ENCODE measurements around the gene PMEPA1. TPM values are rescaled to one million over a fixed set of nuclear protein-coding genes. Genes with fewer than 3 reads are reported as not detected.

Gene PMEPA1
- total RNA-seq, 2 donors from 2014 or later, result 22.7 to 23.9 TPM

DNA sequence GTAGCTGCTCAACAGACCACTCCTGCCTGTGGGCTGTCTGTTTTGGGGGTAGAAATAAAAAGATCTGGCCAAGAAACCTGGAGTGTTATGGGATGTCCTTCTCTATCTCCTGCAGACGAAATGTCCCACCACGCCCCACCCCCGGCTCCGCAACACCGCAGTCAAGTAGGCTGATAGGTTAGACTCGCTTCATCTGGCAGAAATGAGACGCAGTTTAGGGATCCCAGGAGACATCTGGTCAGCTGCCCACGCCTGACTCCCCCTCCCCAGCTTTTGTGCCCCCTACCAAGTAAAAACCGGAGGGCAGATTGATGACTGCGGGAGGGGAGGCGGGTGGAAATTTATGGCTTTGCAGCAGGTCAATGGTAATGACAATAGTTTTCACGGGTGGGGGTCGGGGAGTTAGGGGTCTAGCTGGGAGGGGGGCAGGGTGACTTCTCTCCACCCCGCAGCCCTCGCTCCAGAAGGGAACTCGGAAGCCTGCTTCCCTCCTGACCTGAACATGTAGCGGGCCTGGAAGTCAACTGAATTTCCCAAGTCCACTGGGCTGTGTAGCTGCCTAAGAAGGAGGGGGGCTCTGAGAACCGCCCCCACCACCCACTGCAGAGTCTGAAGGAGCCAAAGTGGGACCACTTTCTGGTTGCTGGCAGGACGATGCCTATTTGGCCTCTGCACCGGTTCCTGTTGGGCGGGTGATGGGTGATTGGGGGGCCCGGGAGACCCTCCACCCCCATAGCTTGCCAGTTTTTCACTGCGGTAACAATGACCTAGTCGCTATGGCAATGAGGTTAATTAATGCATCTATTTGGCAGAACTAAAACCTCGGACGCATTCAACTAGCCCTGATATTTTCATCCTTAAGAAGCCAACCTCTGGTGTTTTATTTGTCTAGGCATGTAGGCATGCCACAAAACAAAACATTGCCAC is 25.7 kb downstream of the PMEPA1 start:
- TF ChIP-seq CTCF (IDR thresholded peaks at IDR 0.05) (no peak), POLR2A (IDR thresholded peaks at IDR 0.05) (no peak)
- Histone ChIP-seq H3K4me1 (peaks cover 58% of the 10 kb centered on the region), H3K27ac (peak overlapping the region in 1 of 4 donors; percentile 13), H3K9me3 (no peaks in the 10 kb centered on the region), H3K36me3 (replicated peaks in 1 of 2; ENCODE audit: insufficient read depth in 1 of 2, low read depth in 2 of 2) (no peaks in the 10 kb centered on the region), H3K4me3 (no peak overlapping the region), H3K27me3 (no peaks in the 10 kb centered on the region)
- 69 to 76% methylated on average over 24 to 25 of the region's 26 CpGs for WGBS, 2 donors
- ATAC-seq (no peak), DNase-seq (no peak)
- intact Hi-C loops (cut with DNase I), result no loop called here

GRCh38 chr20:57683287-57683686 is 26.5 kb downstream of the PMEPA1 start:
- ATAC-seq, result no peak
- Histone ChIP-seq H3K4me3 (no peak overlapping the region), H3K4me1 (peaks cover 50% of the 10 kb centered on the region), H3K9me3 (no peaks in the 10 kb centered on the region), H3K27me3 (no peaks in the 10 kb centered on the region), H3K27ac (no peak overlapping the region), H3K36me3 (replicated peaks in 1 of 2; ENCODE audit: insufficient read depth in 1 of 2, low read depth in 2 of 2) (no peaks in the 10 kb centered on the region)
- intact Hi-C loops (cut with DNase I), result no loop called here
- no peak for DNase-seq
- 61 to 64% methylated on average over 7 of the region's 7 CpGs for WGBS, 2 donors
- TF ChIP-seq POLR2A (IDR thresholded peaks at IDR 0.05) (no peak), CTCF (IDR thresholded peaks at IDR 0.05) (no peak)

DNA sequence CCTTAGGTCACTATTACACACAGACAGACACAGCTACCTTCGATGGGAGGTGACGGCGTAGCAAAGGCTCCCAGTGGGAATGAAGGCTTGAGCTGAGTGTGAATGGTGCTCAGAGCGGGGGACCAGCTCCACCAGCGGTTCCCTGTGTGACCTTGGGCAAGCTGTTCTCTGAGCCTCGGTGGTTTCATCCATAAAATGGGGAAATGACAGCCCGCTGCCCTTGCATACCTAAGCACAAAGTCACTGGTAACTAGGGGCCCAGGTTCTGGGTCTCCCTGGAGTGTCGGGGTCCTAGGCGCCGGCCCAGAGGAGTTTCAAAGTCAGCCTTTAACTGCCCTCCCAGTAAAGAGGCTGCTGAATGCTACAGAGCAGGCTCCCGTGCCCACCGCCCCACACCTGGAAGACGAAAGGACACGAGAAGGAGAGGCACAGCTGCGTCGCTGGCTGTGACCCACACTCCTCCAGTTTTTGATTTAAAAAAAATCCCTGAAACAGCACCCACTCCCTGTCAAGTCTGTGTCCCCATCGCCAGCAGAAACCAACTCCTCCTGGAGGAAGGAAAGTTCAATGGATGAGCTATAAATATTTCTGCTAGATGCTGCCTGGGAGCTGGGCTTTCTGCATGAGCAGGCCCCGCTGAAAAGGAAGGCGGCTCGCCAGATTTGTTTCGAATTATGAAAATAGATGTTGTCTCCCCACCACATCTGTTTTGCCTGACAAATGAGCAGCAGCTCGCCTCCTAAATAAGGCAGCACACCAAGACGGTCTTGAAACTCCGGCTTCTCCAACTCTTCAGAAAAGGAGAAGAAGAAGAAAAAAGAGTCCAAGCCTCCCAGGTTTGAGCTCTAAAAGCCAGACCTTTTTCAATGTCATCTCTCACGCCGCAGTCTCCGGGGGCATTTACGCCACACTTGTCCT is 27.4 kb downstream of the PMEPA1 start:
- H3K36me3 ChIP-seq (replicated peaks in 1 of 2; ENCODE audit: insufficient read depth in 1 of 2, low read depth in 2 of 2), result no peaks in the 10 kb centered on the region
- intact Hi-C loops (cut with DNase I), result no loop called here
- ATAC-seq, result no peak
- DNase-seq, result peak in 1 of 4 donors; percentile 17
- TF ChIP-seq POLR2A (IDR thresholded peaks at IDR 0.05) (no peak), CTCF (IDR thresholded peaks at IDR 0.05) (no peak)
- peaks cover 41% of the 10 kb centered on the region for H3K4me1 ChIP-seq
- WGBS, 2 donors, result 86 to 87% methylated on average over 25 to 28 of the region's 28 CpGs
- H3K27ac ChIP-seq, result no peak overlapping the region
- H3K4me3 ChIP-seq, result no peak overlapping the region
- no peaks in the 10 kb centered on the region for H3K9me3 ChIP-seq
- no peaks in the 10 kb centered on the region for H3K27me3 ChIP-seq

GRCh38 chr20:57680934-57681914 is 28.6 kb downstream of the PMEPA1 start:
- intact Hi-C loops (cut with DNase I), result no loop called here
- no peak for ATAC-seq
- Histone ChIP-seq H3K4me1 (peaks cover 31% of the 10 kb centered on the region), H3K36me3 (replicated peaks in 1 of 2; ENCODE audit: insufficient read depth in 1 of 2, low read depth in 2 of 2) (no peaks in the 10 kb centered on the region), H3K27me3 (no peaks in the 10 kb centered on the region), H3K27ac (no peak overlapping the region), H3K9me3 (no peaks in the 10 kb centered on the region), H3K4me3 (no peak overlapping the region)
- WGBS, 2 donors, result 78 to 79% methylated on average over 17 to 24 of the region's 24 CpGs
- TF ChIP-seq CTCF (IDR thresholded peaks at IDR 0.05) (no peak), POLR2A (IDR thresholded peaks at IDR 0.05) (no peak)
- DNase-seq, result no peak
